Caco-2 (cell line): ENCODE results near the gene CD200R1. TPM values are rescaled to one million over a fixed set of nuclear protein-coding genes. Genes with fewer than 3 reads are reported as not detected.

Source experiments
- BruUV-seq: library from RNA; stranded (reverse); fragments of 400-500 nt; replicated peaks from 2 replicates; lab custom pipeline; 2021; lab: Mats Ljungman, UMichigan
- CTCF ChIA-PET: fragments of 300-600 bp; sonication (Branson Sonifier 250); formaldehyde crosslinking; loops from one replicate; lab custom pipeline; 2022; ENCODE audit warnings: antibody characterized with exemption; lab: Charles Lee
- POLR2A ChIA-PET: fragments of 300-600 bp; sonication (Branson Sonifier 250); formaldehyde crosslinking; loops from one replicate; lab custom pipeline; 2022; ENCODE audit warnings: antibody characterized with exemption; lab: Charles Lee
- DNase-seq, 2 experiments: peaks; one replicate each; pipeline versions ENCODE4 v3.0.0 to v3.0.0-alpha.2; 2020 to 2022
- H3K27me3 ChIP-seq: replicated peaks from 2 replicates; pipeline ENCODE4 v1.6.0; 2011; ENCODE audit warnings: low read length; ENCODE audit not compliant: control insufficient read depth, insufficient read depth
- H3K36me3 ChIP-seq: 2 replicates; pipeline ENCODE4 v1.5.1; 2011; ENCODE audit warnings: low read length; ENCODE audit not compliant: control insufficient read depth, insufficient read depth
- H3K4me1 ChIP-seq: fragments of 250-450 bp; sonication (Bioruptor Pico); 2 replicates; pipeline ENCODE4 v1.5.1; 2020; ENCODE audit warnings: mild to moderate bottlenecking
- H3K4me3 ChIP-seq: 2 replicates; pipeline ENCODE4 v1.5.1; 2011; ENCODE audit warnings: low read depth, mild to moderate bottlenecking, control low read depth, low read length
- H3K9me3 ChIP-seq: fragments of 250-450 bp; sonication (Bioruptor Pico); 2 replicates; pipeline ENCODE4 v1.5.1; 2020; ENCODE audit warnings: mild to moderate bottlenecking, moderate library complexity
- H3K27ac Mint-ChIP-seq: one replicate; pipeline ENCODE4 v1.8.0; 2022; ENCODE audit warnings: mixed read lengths; ENCODE audit not compliant: unreplicated experiment
- H3K27me3 Mint-ChIP-seq: one replicate; pipeline ENCODE4 v1.8.0; 2022; ENCODE audit warnings: mixed read lengths; ENCODE audit not compliant: insufficient read depth, unreplicated experiment
- H3K36me3 Mint-ChIP-seq: one replicate; pipeline ENCODE4 v1.8.0; 2022; ENCODE audit warnings: mild to moderate bottlenecking, mixed read lengths; ENCODE audit not compliant: insufficient read depth, unreplicated experiment
- H3K4me1 Mint-ChIP-seq: one replicate; pipeline ENCODE4 v1.8.0; 2022; ENCODE audit warnings: low read depth, mixed read lengths; ENCODE audit not compliant: unreplicated experiment
- H3K4me3 Mint-ChIP-seq: one replicate; pipeline ENCODE4 v1.8.0; 2022; ENCODE audit warnings: mild to moderate bottlenecking, moderate library complexity, mixed read lengths; ENCODE audit not compliant: unreplicated experiment
- H3K9me3 Mint-ChIP-seq: one replicate; pipeline ENCODE4 v1.8.0; 2022; ENCODE audit warnings: mixed read lengths; ENCODE audit not compliant: unreplicated experiment
- intact Hi-C: fragments of 100-400 bp; cut with micrococcal nuclease; formaldehyde crosslinking; loops from one replicate; pipeline ENCODE4 v1.10.0; 2022; ENCODE audit not compliant: unreplicated experiment
- total RNA-seq: library from RNA; stranded (reverse); gene quantifications from 2 replicates; pipeline ENCODE4 v1.2.3, GENCODE V29; 2022
- TF ChIP-seq, protein P1 (sequence below), 2 experiments: fragments of 200-600 bp in 1 of 2; IDR thresholded peaks; 1 replicate in 1 of 2; 2 replicates in 1 of 2; pipeline versions ENCODE4 v1.5.1 to v1.8.0; 2011 to 2022; ENCODE audit warnings: antibody characterized with exemption in 1 of 2, control low read depth in 1 of 2, inconsistent platforms in 1 of 2, low read depth in 1 of 2, low read length in 1 of 2, mild to moderate bottlenecking in 1 of 2, moderate library complexity in 1 of 2; ENCODE audit not compliant: insufficient read depth in 1 of 2, severe bottlenecking in 1 of 2, unreplicated experiment in 1 of 2

Gene CD200R1
- total RNA-seq, 1 experiment from 2014 or later = 0.11 TPM

DNA sequence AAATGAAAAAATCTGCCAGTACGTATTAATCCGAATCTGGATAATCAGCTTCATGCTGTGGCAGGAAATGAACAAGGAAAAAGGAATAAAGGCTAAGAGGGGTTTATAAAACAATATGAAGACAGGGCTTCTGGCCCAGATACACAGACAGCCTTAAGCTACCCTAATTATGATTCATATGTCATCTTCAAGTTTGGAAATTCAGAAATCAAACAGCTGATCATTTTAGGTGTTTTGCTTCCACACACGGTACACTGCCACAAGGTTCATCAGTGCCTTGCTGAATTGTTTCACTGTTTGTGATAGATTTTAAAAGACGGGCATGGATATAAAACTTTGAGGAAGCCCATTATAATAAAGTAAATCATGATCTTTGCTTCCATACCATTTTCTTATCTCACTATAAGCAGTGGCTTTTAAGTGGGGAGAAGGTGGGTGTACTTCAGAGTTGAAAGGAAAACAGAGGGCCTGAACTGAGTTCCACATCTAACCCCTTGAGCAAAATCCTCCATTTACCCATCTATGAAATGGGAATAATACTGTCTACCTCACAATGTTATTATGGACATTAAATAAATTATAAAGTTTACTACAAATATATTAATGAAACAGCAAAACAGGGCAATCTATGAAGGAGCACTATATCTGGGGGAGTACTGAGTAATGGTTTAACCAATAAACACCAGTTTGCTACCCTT, 31.6 kb upstream of the CD200R1 start:
- H3K27ac Mint-ChIP-seq = no peak overlapping the region
- H3K36me3 Mint-ChIP-seq = peaks cover 56% of the 10 kb centered on the region
- CTCF ChIA-PET = no interaction called here
- no peaks in the 10 kb centered on the region for H3K4me1 Mint-ChIP-seq
- Histone ChIP-seq H3K4me3 (no peak overlapping the region), H3K36me3 (peaks cover 1% of the 10 kb centered on the region; the same call in 1 of the 2 replicates), H3K9me3 (no peaks in the 10 kb centered on the region), H3K4me1 (no peaks in the 10 kb centered on the region), H3K27me3 (no peaks in the 10 kb centered on the region)
- no peak overlapping the region for H3K4me3 Mint-ChIP-seq
- TF ChIP-seq, protein P1, sequence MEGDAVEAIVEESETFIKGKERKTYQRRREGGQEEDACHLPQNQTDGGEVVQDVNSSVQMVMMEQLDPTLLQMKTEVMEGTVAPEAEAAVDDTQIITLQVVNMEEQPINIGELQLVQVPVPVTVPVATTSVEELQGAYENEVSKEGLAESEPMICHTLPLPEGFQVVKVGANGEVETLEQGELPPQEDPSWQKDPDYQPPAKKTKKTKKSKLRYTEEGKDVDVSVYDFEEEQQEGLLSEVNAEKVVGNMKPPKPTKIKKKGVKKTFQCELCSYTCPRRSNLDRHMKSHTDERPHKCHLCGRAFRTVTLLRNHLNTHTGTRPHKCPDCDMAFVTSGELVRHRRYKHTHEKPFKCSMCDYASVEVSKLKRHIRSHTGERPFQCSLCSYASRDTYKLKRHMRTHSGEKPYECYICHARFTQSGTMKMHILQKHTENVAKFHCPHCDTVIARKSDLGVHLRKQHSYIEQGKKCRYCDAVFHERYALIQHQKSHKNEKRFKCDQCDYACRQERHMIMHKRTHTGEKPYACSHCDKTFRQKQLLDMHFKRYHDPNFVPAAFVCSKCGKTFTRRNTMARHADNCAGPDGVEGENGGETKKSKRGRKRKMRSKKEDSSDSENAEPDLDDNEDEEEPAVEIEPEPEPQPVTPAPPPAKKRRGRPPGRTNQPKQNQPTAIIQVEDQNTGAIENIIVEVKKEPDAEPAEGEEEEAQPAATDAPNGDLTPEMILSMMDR (IDR thresholded peaks at IDR 0.05; ENCODE audit: insufficient read depth in 1 of 2, low read depth in 1 of 2, low read length in 1 of 2, severe bottlenecking in 1 of 2, unreplicated experiment in 1 of 2) = no peak
- no peaks in the 10 kb centered on the region for H3K27me3 Mint-ChIP-seq
- no TSS peak for BruUV-seq
- DNase-seq = no peak
- POLR2A ChIA-PET = no interaction called here
- intact Hi-C loops = no loop called here
- H3K9me3 Mint-ChIP-seq = no peaks in the 10 kb centered on the region

DNA sequence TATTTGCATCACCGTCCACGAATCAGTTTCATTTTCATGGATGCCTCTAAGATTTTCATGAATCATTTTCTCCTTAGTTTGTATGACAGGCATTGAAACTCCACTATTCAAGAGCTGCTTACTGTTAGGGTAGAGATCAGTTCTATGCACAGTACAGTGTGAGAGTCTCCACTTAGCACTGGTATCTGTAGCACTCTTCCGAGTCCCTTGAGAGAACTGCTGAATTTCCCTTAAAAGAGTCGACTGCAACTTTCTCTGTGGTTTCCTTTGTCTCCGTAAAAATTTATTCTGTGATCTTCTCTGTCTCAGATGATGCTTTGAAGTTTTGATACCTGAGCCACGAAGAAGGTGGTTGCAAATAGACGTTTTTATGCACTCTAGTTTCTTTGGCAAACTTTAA, 30.7 kb upstream of the CD200R1 start:
- peaks cover 58% of the 10 kb centered on the region for H3K36me3 Mint-ChIP-seq
- H3K9me3 ChIP-seq = no peaks in the 10 kb centered on the region
- CTCF ChIA-PET = no interaction called here

DNA sequence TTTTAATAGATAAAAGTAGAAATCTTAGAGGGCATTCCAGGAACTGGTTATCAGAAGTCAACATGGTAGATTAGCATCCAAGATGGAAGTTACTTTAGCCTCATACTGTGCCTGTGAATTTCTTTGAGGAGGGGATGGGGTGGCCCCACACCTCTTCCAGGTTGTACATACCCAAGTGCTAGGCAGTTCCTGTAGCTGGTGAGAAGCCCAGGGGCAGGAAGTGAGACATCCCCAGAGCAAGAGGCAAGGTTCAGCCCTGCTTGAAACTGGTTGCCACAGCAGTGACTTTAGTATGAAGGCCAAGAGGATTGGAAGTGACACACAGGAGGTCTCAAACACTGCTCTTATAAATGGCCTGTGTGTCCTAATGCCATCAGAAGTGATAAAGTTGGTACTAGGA, 27.8 kb upstream of the CD200R1 start:
- POLR2A ChIA-PET = no interaction called here
- no peaks in the 10 kb centered on the region for H3K27me3 ChIP-seq
- no peak for DNase-seq

More for the DNA sequence above, 30.7 kb upstream of the CD200R1 start:
- no TSS peak for BruUV-seq
- Histone ChIP-seq H3K36me3 (peaks cover 1% of the 10 kb centered on the region; the same call in 1 of the 2 replicates), H3K4me1 (no peaks in the 10 kb centered on the region), H3K4me3 (no peak overlapping the region), H3K27me3 (no peaks in the 10 kb centered on the region)
- intact Hi-C loops = no loop called here
- Mint-ChIP-seq H3K9me3 (no peaks in the 10 kb centered on the region), H3K4me3 (no peak overlapping the region), H3K4me1 (no peaks in the 10 kb centered on the region), H3K27ac (no peak overlapping the region), H3K27me3 (no peaks in the 10 kb centered on the region)
- POLR2A ChIA-PET = no interaction called here
- TF ChIP-seq, protein P1 (IDR thresholded peaks at IDR 0.05; ENCODE audit: insufficient read depth in 1 of 2, low read depth in 1 of 2, low read length in 1 of 2, severe bottlenecking in 1 of 2, unreplicated experiment in 1 of 2) = no peak
- DNase-seq = no peak

More for the DNA sequence above, 27.8 kb upstream of the CD200R1 start:
- CTCF ChIA-PET = no interaction called here
- Mint-ChIP-seq H3K27me3 (no peaks in the 10 kb centered on the region), H3K9me3 (no peaks in the 10 kb centered on the region), H3K27ac (no peak overlapping the region), H3K36me3 (peaks cover 51% of the 10 kb centered on the region), H3K4me3 (no peak overlapping the region), H3K4me1 (no peaks in the 10 kb centered on the region)
- H3K9me3 ChIP-seq = no peaks in the 10 kb centered on the region
- peaks cover 1% of the 10 kb centered on the region; the same call in 1 of the 2 replicates for H3K36me3 ChIP-seq
- no peak overlapping the region for H3K4me3 ChIP-seq
- BruUV-seq = no TSS peak
- TF ChIP-seq, protein P1 (IDR thresholded peaks at IDR 0.05; ENCODE audit: insufficient read depth in 1 of 2, low read depth in 1 of 2, low read length in 1 of 2, severe bottlenecking in 1 of 2, unreplicated experiment in 1 of 2) = no peak
- intact Hi-C loops = no loop called here
- H3K4me1 ChIP-seq = no peaks in the 10 kb centered on the region
